Adrenal gland (tissue), 12 donors: ENCODE data around the gene KCNJ3. TPM values are rescaled to one million over a fixed set of nuclear protein-coding genes. Genes with fewer than 3 reads are reported as not detected.
"Not testable (repeated sequence)": the region's sequence is repeated elsewhere in the genome, so short reads cannot be mapped to it uniquely, and the experiment has no call there.

Experiments
- DNase-seq, 7 donors: peaks; one replicate each; pipeline ENCODE4 v3.0.0-alpha.2; 2019 to 2020
- H3K27ac ChIP-seq, 5 donors: fragments of 200-600 bp; sonication (generic) in 4 of 5; 1 replicate in 3 of 5; 2 replicates in 2 of 5; pipeline versions ENCODE4 v1.5.1 to v1.8.0; 2016 to 2020; ENCODE audit warnings: mild to moderate bottlenecking in 1 of 5
- H3K27me3 ChIP-seq: fragments of 200-600 bp; 2 replicates; pipeline ENCODE4 v1.8.0; 2021
- H3K36me3 ChIP-seq, 2 donors: fragments of 200-600 bp; replicated peaks in 1 of 2; 1 replicate in 1 of 2; 2 replicates in 1 of 2; pipeline versions ENCODE4 v1.5.1 to v1.8.0; 2018 to 2022
- H3K4me1 ChIP-seq, 2 donors: fragments of 200-600 bp; replicated peaks in 1 of 2; 1 replicate in 1 of 2; 2 replicates in 1 of 2; pipeline versions ENCODE4 v1.5.1 to v1.8.0; 2018 to 2021
- H3K4me3 ChIP-seq, 4 donors: fragments of 200-600 bp; sonication (generic) in 3 of 4; one replicate each; pipeline ENCODE4 v1.5.1; 2016 to 2018
- H3K9me3 ChIP-seq, 3 donors: fragments of 200-600 bp; sonication (generic) in 1 of 3; replicated peaks in 1 of 3; 1 replicate in 2 of 3; 2 replicates in 1 of 3; pipeline versions ENCODE4 v1.5.1 to v1.8.0; 2016 to 2021
- CTCF ChIP-seq, 6 experiments: fragments of 450-650 bp in 4 of 6; fragments of 200-600 bp in 2 of 6; sonication (generic) in 1 of 6; IDR thresholded peaks; 1 replicate in 5 of 6; 2 replicates in 1 of 6; pipeline versions ENCODE4 v1.5.1 to v1.8.0; 2016 to 2021; ENCODE audit warnings: antibody characterized with exemption in 6 of 6, mild to moderate bottlenecking in 2 of 6, moderate library complexity in 1 of 6
- POLR2A ChIP-seq, 2 donors: fragments of 450-650 bp; IDR thresholded peaks; one replicate each; pipeline ENCODE4 v1.6.1; 2017; ENCODE audit warnings: antibody characterized with exemption in 2 of 2, mild to moderate bottlenecking in 2 of 2, moderate library complexity in 1 of 2
- WGBS, 4 donors: extraction: QIAGEN DNeasy Blood & Tissue Kit in 2 of 4; methylation state at CpG; one replicate each; pipeline versions ENCODE4 v1.1.5 to v1.1.7; 2013 to 2017; 5-methylcytosine and 5-hydroxymethylcytosine counted together
- intact Hi-C, 2 donors: fragments of 100-400 bp; cut with DNase I; formaldehyde crosslinking; loops; one replicate each; pipeline versions ENCODE4 v1.14.1 to v1.15.0; 2022 to 2023
- polyA plus RNA-seq, 3 donors: library from polyadenylated mRNA; stranded (reverse); fragments of 200-250 nt in 2 of 3; fragments of 350-450 nt in 1 of 3; fragmentation: Illumina TruSeq in 1 of 3; extraction: RNeasy Lipid Tissue Mini Kit (QIAGEN cat#74804) in 1 of 3; gene quantifications; one replicate each; pipeline ENCODE4 v1.2.3, GENCODE V29; 2013 to 2014
- total RNA-seq, 9 donors: library from RNA; depleted of rRNA in 4 of 9; stranded (reverse); fragments of >200 nt in 4 of 9; fragments of 120-200 nt in 1 of 9; fragmentation: NEBNext Ultra II Directional in 1 of 9; extraction: Animal tissue kit (Norgen Biotek cat#: 25700) in 1 of 9; gene quantifications; one replicate each; pipeline versions ENCODE4 v1.1.0 to v1.2.4, GENCODE V29; 2013 to 2023
- donor health status: healthy with polysubstance abuse.
- donor health status: Bipolar disorder and iron deficiency.
- donor health status: DM: yes; HTN: yes; CAD: no.
- donor health status: DM: no; HTN: no; CAD: no.
- donor health status: DM: no; HTN: no; CAD: no.
- donor health status: DM: yes; HTN: yes; CAD: no.

KCNJ3 gene
- total and polyA plus RNA-seq, 12 donors, result 0.08 to 2.2 (median 0.48) TPM; not detected in 1

- 83 to 88% (median 85%) methylated on average over 6 of the region's 6 CpGs for WGBS, 4 donors
- intact Hi-C loops, result no loop called here
- no peaks in the 10 kb centered on the region for H3K36me3 ChIP-seq
- no peak for TF ChIP-seq POLR2A (IDR thresholded peaks at IDR 0.05)
- no peak for TF ChIP-seq CTCF (IDR thresholded peaks at IDR 0.05)
- no peaks in the 10 kb centered on the region for H3K27me3 ChIP-seq
- H3K27ac ChIP-seq, result no peak overlapping the region
- H3K4me3 ChIP-seq, result no peak overlapping the region
- no peak for DNase-seq
- H3K9me3 ChIP-seq, result no peaks in the 10 kb centered on the region
- no peaks in the 10 kb centered on the region for H3K4me1 ChIP-seq
Measured at GRCh38 chr2:154855138-154855537, 156.6 kb downstream of the KCNJ3 start.

GRCh38 chr2:154867151-154867550 lies 168.7 kb downstream of the KCNJ3 start:
- 68 to 86% (median 83%) methylated on average over 4 of the region's 4 CpGs for WGBS, 4 donors
- H3K9me3 ChIP-seq, intact Hi-C loops, H3K4me1 ChIP-seq, H3K36me3 ChIP-seq, H3K27ac ChIP-seq, H3K4me3 ChIP-seq, DNase-seq, H3K27me3 ChIP-seq: not testable (repeated sequence)

- Histone ChIP-seq H3K36me3 (no peaks in the 10 kb centered on the region), H3K27me3 (no peaks in the 10 kb centered on the region), H3K4me3 (no peak overlapping the region), H3K4me1 (no peaks in the 10 kb centered on the region), H3K9me3 (no peaks in the 10 kb centered on the region), H3K27ac (no peak overlapping the region)
- WGBS, 4 donors, result 79 to 90% (median 89%) methylated on average over 2 of the region's 2 CpGs
- TF ChIP-seq POLR2A (IDR thresholded peaks at IDR 0.05), result no peak
- no peak for TF ChIP-seq CTCF (IDR thresholded peaks at IDR 0.05)
- no peak for DNase-seq
- intact Hi-C loops, result no loop called here
Measured at GRCh38 chr2:154875999-154876398, 177.5 kb downstream of the KCNJ3 start.

- Histone ChIP-seq H3K36me3 (no peaks in the 10 kb centered on the region), H3K9me3 (no peaks in the 10 kb centered on the region), H3K27me3 (no peaks in the 10 kb centered on the region), H3K27ac (no peak overlapping the region), H3K4me3 (no peak overlapping the region), H3K4me1 (no peaks in the 10 kb centered on the region)
- TF ChIP-seq CTCF (IDR thresholded peaks at IDR 0.05) (no peak), POLR2A (IDR thresholded peaks at IDR 0.05) (no peak)
- no peak for DNase-seq
- intact Hi-C loops, result no loop called here
- WGBS, 4 donors, result 80 to 95% (median 81%) methylated on average over 3 of the region's 3 CpGs
Measured at GRCh38 chr2:154882725-154883124, 184.2 kb downstream of the KCNJ3 start.

- H3K4me3 ChIP-seq, result no peak overlapping the region
- WGBS, 4 donors, result 84 to 96% (median 89%) methylated on average over 5 of the region's 5 CpGs; no CpG with 5 or more reads in 1 of the 4 donors
- no peak for DNase-seq
- H3K27ac ChIP-seq, result no peak overlapping the region
- no peaks in the 10 kb centered on the region for H3K9me3 ChIP-seq
- intact Hi-C loops, result no loop called here
- TF ChIP-seq POLR2A (IDR thresholded peaks at IDR 0.05), result no peak
- TF ChIP-seq CTCF (IDR thresholded peaks at IDR 0.05), result no peak
- H3K36me3 ChIP-seq, result no peaks in the 10 kb centered on the region
- H3K4me1 ChIP-seq, result no peaks in the 10 kb centered on the region
- H3K27me3 ChIP-seq, result no peaks in the 10 kb centered on the region
Measured at GRCh38 chr2:154886316-154886715, 187.8 kb downstream of the KCNJ3 start.
